Body of pancreas (tissue), 4 donors: Measurements from ENCODE around the gene HMGN5. TPM values are rescaled to one million over a fixed set of nuclear protein-coding genes. Genes with fewer than 3 reads are reported as not detected.

Experiments
- ATAC-seq: fragments of 150-250 bp; one replicate; pipeline ENCODE4 v1.9.1; 2016
- DNase-seq, 4 donors: peaks; one replicate each; pipeline ENCODE4 v3.0.0-alpha.2; 2019
- H3K27ac ChIP-seq, 4 donors: fragments of 200-600 bp; sonication (generic); 1 replicate in 3 of 4; 2 replicates in 1 of 4; pipeline versions ENCODE4 v1.5.1 to v1.6.1; 2016 to 2019; ENCODE audit warnings: mild to moderate bottlenecking in 1 of 4, mixed read lengths in 1 of 4, moderate library complexity in 1 of 4
- H3K27me3 ChIP-seq, 2 donors: fragments of 200-600 bp; sonication (generic); one replicate each; pipeline ENCODE4 v1.6.0; 2016; ENCODE audit warnings: mild to moderate bottlenecking in 1 of 2
- H3K36me3 ChIP-seq, 2 donors: fragments of 200-600 bp; sonication (generic); replicated peaks in 1 of 2; 2 replicates each; pipeline ENCODE4 v1.5.1; 2016; ENCODE audit warnings: low read depth in 2 of 2; ENCODE audit not compliant: insufficient read depth in 1 of 2
- H3K4me1 ChIP-seq: fragments of 200-600 bp; sonication (generic); one replicate; pipeline ENCODE4 v1.6.0; 2016
- H3K4me3 ChIP-seq, 2 donors: fragments of 200-600 bp; sonication (generic); 1 replicate in 1 of 2; 2 replicates in 1 of 2; pipeline ENCODE4 v1.5.1; 2016 to 2019
- H3K9me3 ChIP-seq, 3 donors: fragments of 200-600 bp; sonication (generic); 1 replicate in 2 of 3; 2 replicates in 1 of 3; pipeline ENCODE4 v1.5.1; 2016
- CTCF ChIP-seq, 7 experiments: fragments of 450-650 bp in 4 of 7; fragments of 200-600 bp in 3 of 7; sonication (generic) in 3 of 7; IDR thresholded peaks; one replicate each; pipeline ENCODE4 v1.5.1; 2016 to 2019; ENCODE audit warnings: antibody characterized with exemption in 7 of 7
- POLR2A ChIP-seq, 3 donors: fragments of 450-650 bp; IDR thresholded peaks; one replicate each; pipeline ENCODE4 v1.6.1; 2016; ENCODE audit warnings: antibody characterized with exemption in 3 of 3, mild to moderate bottlenecking in 2 of 3
- WGBS, 2 donors: methylation state at CpG; one replicate each; pipeline ENCODE4 v1.1.5; 2017; 5-methylcytosine and 5-hydroxymethylcytosine counted together
- intact Hi-C: fragments of 100-400 bp; cut with DNase I; formaldehyde crosslinking; loops from one replicate; pipeline ENCODE4 v1.15.1; 2023
- total RNA-seq, 2 donors: library from RNA; depleted of rRNA; stranded (reverse); fragments of >200 nt; gene quantifications; one replicate each; pipeline ENCODE4 v1.1.0, GENCODE V29; 2016

HMGN5 gene
- total RNA-seq, 2 donors from 2014 or later, result 2.1 to 35.3 TPM

- intact Hi-C loops, result no loop called here
- WGBS, 2 donors, result 100% methylated on average over 1 of the region's 1 CpG; no CpG with 5 or more reads in 1 of the 2 donors
- no peaks in the 10 kb centered on the region for H3K27me3 ChIP-seq
Measured at GRCh38 chrX:81237516-81237915, 35.8 kb upstream of the HMGN5 start.

GRCh38 chrX:81232218-81232617 lies 30.5 kb upstream of the HMGN5 start:
- H3K9me3 ChIP-seq, result no peaks in the 10 kb centered on the region
- ATAC-seq, result no peak
- H3K27ac ChIP-seq, result no peak overlapping the region
- TF ChIP-seq POLR2A (IDR thresholded peaks at IDR 0.05), result no peak
- TF ChIP-seq CTCF (IDR thresholded peaks at IDR 0.05), result no peak
- DNase-seq, result no peak
- H3K4me3 ChIP-seq, result no peak overlapping the region
- 88 to 93% methylated on average over 1 of the region's 1 CpG for WGBS, 2 donors
- H3K27me3 ChIP-seq, result no peaks in the 10 kb centered on the region
- intact Hi-C loops, result no loop called here
- no peaks in the 10 kb centered on the region for H3K4me1 ChIP-seq
- H3K36me3 ChIP-seq, result no peaks in the 10 kb centered on the region

More at GRCh38 chrX:81237516-81237915, 35.8 kb upstream of the HMGN5 start:
- ATAC-seq (no peak), DNase-seq (no peak)
- Histone ChIP-seq H3K27ac (no peak overlapping the region), H3K9me3 (no peaks in the 10 kb centered on the region), H3K4me1 (no peaks in the 10 kb centered on the region), H3K4me3 (no peak overlapping the region), H3K36me3 (no peaks in the 10 kb centered on the region)
- TF ChIP-seq CTCF (IDR thresholded peaks at IDR 0.05) (no peak), POLR2A (IDR thresholded peaks at IDR 0.05) (no peak)

- 95 to 100% methylated on average over 1 of the region's 1 CpG for WGBS, 2 donors
- no peak for DNase-seq
- no peaks in the 10 kb centered on the region for H3K9me3 ChIP-seq
- no peak overlapping the region for H3K4me3 ChIP-seq
- no peaks in the 10 kb centered on the region for H3K4me1 ChIP-seq
- no peaks in the 10 kb centered on the region for H3K36me3 ChIP-seq
- no peak overlapping the region for H3K27ac ChIP-seq
- intact Hi-C loops, result no loop called here
- ATAC-seq, result no peak
- no peak for TF ChIP-seq CTCF (IDR thresholded peaks at IDR 0.05)
- no peak for TF ChIP-seq POLR2A (IDR thresholded peaks at IDR 0.05)
- no peaks in the 10 kb centered on the region for H3K27me3 ChIP-seq
Measured at GRCh38 chrX:81231476-81231875, 29.8 kb upstream of the HMGN5 start.

- no peak for ATAC-seq
- no peak overlapping the region for H3K4me3 ChIP-seq
- H3K9me3 ChIP-seq, result no peaks in the 10 kb centered on the region
- WGBS, 2 donors, result 83 to 100% methylated on average over 1 to 2 of the region's 2 CpGs
- no peak for TF ChIP-seq POLR2A (IDR thresholded peaks at IDR 0.05)
- no peak for TF ChIP-seq CTCF (IDR thresholded peaks at IDR 0.05)
- H3K36me3 ChIP-seq, result no peaks in the 10 kb centered on the region
- no peak overlapping the region for H3K27ac ChIP-seq
- intact Hi-C loops, result no loop called here
- no peaks in the 10 kb centered on the region for H3K27me3 ChIP-seq
- no peaks in the 10 kb centered on the region for H3K4me1 ChIP-seq
- no peak for DNase-seq
Measured at GRCh38 chrX:81229901-81230300, 28.2 kb upstream of the HMGN5 start.

GRCh38 chrX:81229229-81229628 lies 27.5 kb upstream of the HMGN5 start:
- H3K36me3 ChIP-seq, result no peaks in the 10 kb centered on the region
- H3K27ac ChIP-seq, result no peak overlapping the region
- intact Hi-C loops, result no loop called here
- no peak for ATAC-seq
- DNase-seq, result no peak
- TF ChIP-seq POLR2A (IDR thresholded peaks at IDR 0.05), result no peak
- no peak for TF ChIP-seq CTCF (IDR thresholded peaks at IDR 0.05)
- H3K27me3 ChIP-seq, result no peaks in the 10 kb centered on the region
- no peaks in the 10 kb centered on the region for H3K4me1 ChIP-seq
- no peaks in the 10 kb centered on the region for H3K9me3 ChIP-seq
- H3K4me3 ChIP-seq, result no peak overlapping the region
- 82 to 95% methylated on average over 3 of the region's 3 CpGs for WGBS, 2 donors
